GM21423 (cell line): ENCODE data around the gene SYNJ1.
"Not testable (repeated sequence)": the region's sequence is repeated elsewhere in the genome, so short reads cannot be mapped to it uniquely, and the experiment has no call there.

Source experiments
- ATAC-seq: cut with Tn5 transposase; IDR thresholded peaks from one replicate; pipeline ENCODE4 v1.9.1; 2021; ENCODE audit warnings: mild to moderate bottlenecking, moderate library complexity; ENCODE audit not compliant: unreplicated experiment

Gene SYNJ1

GRCh38 chr21:32695482-32695881 is 32.3 kb downstream of the SYNJ1 start:
- ATAC-seq, result not testable (repeated sequence)

- no peak for ATAC-seq
These were observed 34.2 kb downstream of the SYNJ1 start for GRCh38 chr21:32693581-32693980.

- ATAC-seq, result no peak
These were observed 37.7 kb downstream of the SYNJ1 start for GRCh38 chr21:32690085-32690484.

GRCh38 chr21:32687643-32688345 is 40.0 kb downstream of the SYNJ1 start:
- no peak for ATAC-seq

- ATAC-seq, result no peak
These were observed 44.9 kb downstream of the SYNJ1 start for GRCh38 chr21:32682696-32683474.

GRCh38 chr21:32674731-32675130 is 53.1 kb downstream of the SYNJ1 start:
- no peak for ATAC-seq

- no peak for ATAC-seq
These were observed 53.8 kb downstream of the SYNJ1 start for GRCh38 chr21:32674038-32674437.

- ATAC-seq, result no peak
These were observed 61.6 kb downstream of the SYNJ1 start for GRCh38 chr21:32666258-32666657.

GRCh38 chr21:32664095-32664494 is 63.7 kb downstream of the SYNJ1 start:
- ATAC-seq, result not testable (repeated sequence)

GRCh38 chr21:32661981-32662380 is 65.8 kb downstream of the SYNJ1 start:
- not testable (repeated sequence) for ATAC-seq

- ATAC-seq, result not testable (repeated sequence)
These were observed 66.6 kb downstream of the SYNJ1 start for GRCh38 chr21:32661026-32661782.

GRCh38 chr21:32658524-32658923 is 69.3 kb downstream of the SYNJ1 start:
- ATAC-seq, result no peak

GRCh38 chr21:32653326-32653901 is 74.4 kb downstream of the SYNJ1 start:
- no peak for ATAC-seq

- ATAC-seq, result no peak
These were observed 79.6 kb downstream of the SYNJ1 start for GRCh38 chr21:32648165-32648564.

GRCh38 chr21:32645261-32646182 is 82.3 kb downstream of the SYNJ1 start:
- no peak for ATAC-seq

GRCh38 chr21:32641710-32642698 is 85.8 kb downstream of the SYNJ1 start:
- ATAC-seq, result no peak

- ATAC-seq, result no peak
These were observed 101.1 kb downstream of the SYNJ1 start for GRCh38 chr21:32626621-32627196.

GRCh38 chr21:32618218-32618617 is 109.6 kb downstream of the SYNJ1 start:
- not testable (repeated sequence) for ATAC-seq
